HG02763 (cell line): ENCODE measurements around the gene ANP32A.

Experiments
- ATAC-seq: cut with Tn5 transposase; IDR thresholded peaks from one replicate; pipeline ENCODE4 v1.9.1; 2021; ENCODE audit warnings: mild to moderate bottlenecking, moderate library complexity; ENCODE audit not compliant: unreplicated experiment

The ANP32A gene

GRCh38 chr15:68784206-68784605 lies 36.5 kb downstream of the ANP32A start:
- no peak for ATAC-seq

DNA sequence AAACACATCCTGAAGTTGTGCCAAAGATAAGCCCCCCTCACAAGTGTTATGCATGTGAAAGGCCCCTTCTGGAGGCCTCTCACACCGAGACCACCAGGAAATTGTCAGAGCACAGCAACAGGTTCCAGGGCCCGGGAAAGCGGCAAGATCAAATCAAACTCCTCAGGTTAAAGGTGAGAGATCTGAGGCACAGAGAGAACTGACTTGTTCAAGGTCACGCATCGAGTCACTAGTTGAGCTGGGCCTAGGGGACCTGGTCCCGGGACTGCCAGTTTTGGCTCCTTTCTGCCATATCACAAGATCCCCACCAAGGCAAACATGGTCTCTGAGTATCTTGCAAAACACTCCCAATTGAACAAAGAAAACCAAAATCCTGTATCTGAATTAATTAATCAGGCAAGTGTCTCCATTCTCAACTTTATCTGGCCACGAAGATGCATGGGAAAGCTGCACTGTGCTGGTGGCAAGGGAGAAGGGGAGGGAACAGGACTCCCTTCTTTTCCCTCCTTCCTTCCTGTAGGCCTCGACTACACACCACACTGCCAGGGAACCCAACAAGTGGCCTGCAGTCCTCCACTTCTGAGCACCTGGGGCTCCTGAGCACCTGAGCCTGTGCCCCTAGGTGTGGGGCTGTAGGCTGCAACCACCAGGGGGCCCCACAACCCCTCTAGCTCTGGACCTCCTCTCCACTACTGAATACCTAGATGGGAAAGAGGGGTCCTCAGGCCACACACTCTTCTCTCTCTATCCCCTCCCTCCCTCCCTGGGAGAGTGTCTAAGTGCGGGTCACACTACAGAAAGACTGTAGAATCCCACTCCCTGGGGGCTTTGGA lies 37.3 kb downstream of the ANP32A start:
- no peak for ATAC-seq

GRCh38 chr15:68782589-68783161 lies 38.0 kb downstream of the ANP32A start:
- ATAC-seq, result no peak

DNA sequence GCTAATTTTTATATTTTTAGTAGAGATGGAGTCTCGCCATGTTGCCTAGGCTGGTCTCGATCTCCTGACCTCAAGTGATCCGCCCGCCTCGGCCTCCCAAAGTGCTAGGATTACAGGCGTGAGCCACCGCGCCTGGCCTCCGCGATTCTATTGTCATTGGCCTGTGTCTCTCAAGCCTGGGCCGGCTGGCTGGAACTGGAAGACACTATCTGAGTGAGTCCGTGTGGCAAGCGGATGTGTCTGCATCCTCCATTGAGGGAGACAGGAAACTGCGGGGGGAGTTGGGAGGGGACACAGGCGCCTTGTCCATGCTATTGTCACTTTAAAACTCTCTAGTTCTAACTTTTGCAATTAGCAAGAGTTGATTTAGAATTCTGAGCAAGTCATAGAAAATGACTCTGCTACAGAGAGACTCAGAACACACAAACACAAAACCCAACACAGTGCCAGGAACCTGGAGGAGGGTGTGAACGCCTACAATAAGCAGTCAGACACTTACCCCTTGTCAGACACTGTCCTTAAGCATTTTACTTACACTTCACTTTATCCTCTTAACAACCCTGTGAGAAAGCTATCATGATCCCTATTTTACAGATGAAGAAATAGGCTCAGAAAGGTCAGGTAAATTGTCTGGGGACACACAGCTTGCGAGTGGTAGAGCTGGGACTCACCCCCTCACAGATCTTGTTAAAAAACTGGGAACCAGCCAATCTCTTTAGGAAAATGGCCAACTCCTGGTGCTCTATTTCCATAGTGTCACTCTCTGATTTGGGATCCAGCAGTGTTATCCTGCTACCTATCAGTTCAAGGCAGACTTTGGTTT lies 38.7 kb downstream of the ANP32A start:
- ATAC-seq, result no peak

DNA sequence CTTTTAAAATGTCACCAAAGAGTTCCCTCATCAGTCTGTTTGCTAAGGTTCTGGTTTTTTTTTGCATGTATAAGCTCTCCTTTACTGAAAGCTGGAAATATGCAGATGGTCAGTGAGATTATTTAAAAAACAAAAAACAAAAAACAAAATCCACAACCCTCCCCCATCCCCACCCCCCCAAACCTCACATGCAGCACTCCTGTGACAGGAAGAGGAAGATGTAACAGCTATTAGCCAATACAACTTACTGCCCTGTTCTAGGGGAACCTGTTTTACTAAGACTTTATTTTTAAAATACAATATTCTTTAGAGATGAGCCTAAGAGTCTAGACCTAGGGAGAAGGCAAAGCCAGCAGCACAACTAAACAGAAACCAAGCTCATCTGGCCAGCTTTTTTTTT lies 39.5 kb downstream of the ANP32A start:
- no peak for ATAC-seq

DNA sequence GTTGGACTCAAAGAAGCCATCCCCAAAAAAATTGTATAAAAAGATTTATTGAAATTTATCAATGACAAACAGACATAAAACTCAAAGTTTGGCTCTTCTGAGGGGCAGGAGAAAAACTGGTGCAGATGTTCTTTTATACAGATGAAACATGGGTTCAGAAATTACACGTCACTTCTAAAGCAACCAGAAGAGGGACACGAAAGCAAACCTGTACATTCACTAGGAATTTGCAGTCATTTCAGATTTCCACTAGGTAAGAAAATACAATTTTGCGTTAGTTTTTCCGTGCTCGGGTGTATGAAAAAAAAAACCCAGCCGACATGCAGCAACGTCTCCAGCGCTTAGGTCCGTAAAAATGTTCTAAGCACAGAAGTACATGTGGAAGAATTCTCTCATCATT lies 41.8 kb downstream of the ANP32A start:
- ATAC-seq, result no peak

DNA sequence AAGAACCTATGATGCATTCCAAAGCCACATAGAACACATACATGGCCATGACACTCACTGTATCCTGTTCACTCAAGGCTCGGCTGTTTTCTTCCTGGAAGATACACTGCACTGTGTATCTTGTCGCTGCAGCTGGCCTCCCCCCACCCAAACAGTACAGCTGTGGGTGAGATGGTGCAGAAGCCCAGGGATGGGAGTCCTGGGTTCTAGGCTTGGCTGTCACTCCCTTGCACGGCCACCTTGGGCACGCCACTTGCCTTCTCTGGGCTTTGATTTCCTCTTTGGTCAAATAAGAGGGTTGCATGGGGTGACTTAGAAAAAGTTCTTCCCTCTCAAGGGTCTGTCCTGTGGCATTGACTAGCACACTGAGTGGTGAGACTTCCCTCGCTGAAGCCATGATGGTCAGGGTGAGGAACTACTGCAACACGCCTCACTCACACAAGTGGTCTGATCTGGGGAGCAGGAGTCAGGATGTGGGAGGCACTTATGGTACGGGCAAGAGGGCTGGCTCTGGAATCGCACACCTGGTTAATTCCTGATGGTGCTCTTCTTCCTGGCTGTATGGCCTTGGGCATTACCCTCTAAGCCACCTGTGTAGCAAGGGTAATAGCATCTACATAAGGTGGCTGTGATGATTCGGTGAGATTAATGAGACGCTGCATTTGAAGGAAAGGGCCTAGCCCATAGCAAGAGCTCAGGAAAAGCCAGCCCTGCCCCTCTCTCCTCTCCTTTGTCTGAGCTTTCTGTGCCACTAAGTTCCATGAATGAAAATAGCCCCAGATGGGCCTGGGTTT lies 44.0 kb downstream of the ANP32A start:
- no peak for ATAC-seq

- ATAC-seq, result no peak
Observed at GRCh38 chr15:68775671-68776476, 44.8 kb downstream of the ANP32A start.

DNA sequence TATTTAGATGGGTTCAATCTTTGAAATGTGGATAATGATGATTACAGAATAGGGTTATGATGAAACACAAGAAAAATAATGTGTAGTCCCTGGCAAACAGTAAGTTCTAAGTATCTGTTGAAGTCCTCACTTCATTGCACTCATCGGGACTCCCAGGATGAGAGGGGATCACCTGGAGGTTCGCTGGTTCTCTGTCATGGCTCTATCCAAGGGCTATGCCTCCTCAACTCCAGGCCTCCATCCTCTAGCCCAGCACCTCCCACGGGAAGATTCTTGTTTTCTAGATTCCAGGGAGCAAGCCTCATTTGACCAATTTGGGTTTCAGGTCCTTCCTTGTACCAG lies 45.5 kb downstream of the ANP32A start:
- no peak for ATAC-seq

GRCh38 chr15:68774521-68775235 lies 46.0 kb downstream of the ANP32A start:
- ATAC-seq, result no peak

DNA sequence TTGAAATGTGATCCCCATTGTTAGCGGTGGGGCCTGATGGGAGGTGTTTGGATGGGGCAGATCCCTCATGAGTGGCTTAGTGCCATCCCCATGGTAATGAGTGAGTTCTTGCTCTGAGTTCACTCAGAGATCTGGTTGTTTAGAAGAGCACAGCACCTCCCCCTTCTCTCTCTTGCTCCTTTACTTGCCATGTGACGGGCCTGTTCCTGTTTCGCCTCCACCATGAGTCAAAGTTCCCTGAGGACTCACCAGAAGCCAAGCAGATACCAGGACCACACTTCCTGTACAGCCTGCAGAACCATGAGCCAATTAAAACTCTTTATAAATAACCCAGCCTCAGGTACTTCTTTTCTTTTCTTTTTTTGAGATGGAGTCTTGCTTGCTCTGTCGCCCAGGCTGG lies 46.6 kb downstream of the ANP32A start:
- ATAC-seq, result no peak

GRCh38 chr15:68773036-68773435 lies 47.7 kb downstream of the ANP32A start:
- ATAC-seq, result no peak

- no peak for ATAC-seq
Observed at GRCh38 chr15:68770216-68770615, 50.5 kb downstream of the ANP32A start.

GRCh38 chr15:68769702-68770101 lies 51.0 kb downstream of the ANP32A start:
- no peak for ATAC-seq

- no peak for ATAC-seq
Observed at GRCh38 chr15:68768321-68768720, 52.4 kb downstream of the ANP32A start.

DNA sequence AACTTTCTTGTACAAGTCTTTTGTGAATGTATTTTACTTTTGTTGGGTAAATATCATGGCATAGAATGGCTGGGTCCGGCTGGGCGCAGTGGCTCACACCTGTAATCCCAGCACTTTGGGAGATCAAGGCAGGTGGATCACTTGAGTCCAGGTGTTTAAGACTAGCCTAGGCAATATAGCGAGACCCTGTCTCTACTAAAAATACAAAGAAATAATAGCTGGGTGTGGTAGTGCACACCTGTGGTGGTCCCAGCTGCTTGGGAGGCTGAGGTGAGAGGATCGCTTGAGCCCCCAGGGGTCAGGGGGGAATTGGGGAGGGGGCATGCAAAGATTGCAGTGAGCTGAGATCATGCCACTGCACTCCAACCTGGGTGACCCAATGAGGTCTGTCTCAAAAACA lies 52.9 kb downstream of the ANP32A start:
- no peak for ATAC-seq

DNA sequence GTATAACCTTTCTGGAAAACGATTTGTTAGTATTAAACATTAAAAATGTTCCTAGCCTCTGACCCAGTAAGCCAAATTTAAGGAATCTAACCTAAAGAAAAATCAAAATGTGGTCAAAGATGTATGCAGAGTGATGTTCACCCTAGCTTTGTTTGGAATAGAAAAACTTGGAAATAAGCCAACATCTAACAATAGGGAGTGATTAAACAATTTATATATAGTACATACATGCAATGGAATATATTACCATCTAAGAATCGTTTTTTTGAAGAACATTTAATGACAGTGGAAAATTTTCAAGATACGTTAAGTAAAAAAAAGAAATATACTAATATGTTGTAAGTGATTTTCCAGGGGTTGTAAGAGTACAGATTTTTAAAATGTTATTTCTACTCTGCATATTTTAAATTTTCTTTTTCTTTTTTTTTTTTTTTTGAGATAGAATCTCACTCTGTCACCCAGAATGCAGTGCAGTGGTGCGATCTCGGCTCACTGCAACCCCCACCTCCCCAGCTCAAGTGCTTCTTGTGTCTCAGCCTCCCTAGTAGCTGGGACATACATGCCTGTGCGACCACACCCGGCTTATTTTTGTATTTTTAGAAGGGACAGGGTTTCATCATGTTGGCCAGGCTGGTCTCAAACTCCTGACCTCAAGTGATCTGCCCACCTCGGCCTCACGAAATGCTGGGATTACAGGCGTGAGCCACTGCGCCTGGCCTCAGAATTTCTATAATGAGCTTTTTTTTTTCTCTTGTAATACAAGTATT lies 54.9 kb downstream of the ANP32A start:
- no peak for ATAC-seq

DNA sequence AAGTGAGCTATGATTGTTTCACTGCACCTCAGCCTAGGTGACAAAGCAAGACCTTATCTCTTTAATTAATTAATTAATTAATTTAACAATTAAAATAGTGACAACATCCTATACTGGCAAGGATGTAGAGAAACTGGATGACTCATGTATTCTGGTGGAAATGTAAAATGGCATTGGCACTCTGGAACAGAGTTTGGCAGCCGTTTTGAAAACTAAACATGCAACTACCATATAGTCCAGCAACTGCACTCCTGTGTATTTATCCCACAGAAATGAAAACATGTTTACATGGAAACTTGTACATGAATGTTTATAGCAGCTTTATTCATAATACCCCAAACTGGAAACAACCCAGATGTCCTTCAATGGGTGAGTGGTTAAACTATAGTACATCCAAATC lies 56.6 kb downstream of the ANP32A start:
- ATAC-seq, result no peak

DNA sequence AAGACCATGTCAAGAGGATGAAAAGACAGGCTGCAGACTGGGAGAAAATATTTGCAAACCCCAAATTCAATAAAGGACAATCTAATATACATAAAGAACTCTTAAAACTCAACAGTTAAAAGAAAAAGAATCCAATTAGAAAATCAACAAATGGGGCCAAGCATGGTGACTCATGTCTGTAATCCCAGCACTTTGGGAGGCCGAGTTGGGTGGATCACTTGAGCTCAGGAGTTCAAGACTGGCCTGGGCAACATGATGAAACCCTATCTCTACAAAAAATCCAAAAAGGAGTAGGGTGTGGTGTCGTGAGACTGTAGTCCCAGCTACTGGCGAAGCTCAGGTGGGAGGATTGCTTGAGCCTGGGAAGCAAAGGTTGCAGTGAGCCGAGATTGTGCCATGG lies 57.6 kb downstream of the ANP32A start:
- ATAC-seq, result no peak
